SH-SY5Y (cell line): Measurements from ENCODE around the gene UCP2.

Experiments
- GATA2 ChIP-seq: IDR thresholded peaks from 2 replicates; pipeline ENCODE4 v1.6.1; 2011; ENCODE audit warnings: mild to moderate bottlenecking, low read depth, low read length
- GATA3 ChIP-seq: IDR thresholded peaks from 2 replicates; pipeline ENCODE4 v1.6.1; 2011; ENCODE audit warnings: low read depth, mild to moderate bottlenecking, low read length, moderate library complexity

Gene UCP2

DNA sequence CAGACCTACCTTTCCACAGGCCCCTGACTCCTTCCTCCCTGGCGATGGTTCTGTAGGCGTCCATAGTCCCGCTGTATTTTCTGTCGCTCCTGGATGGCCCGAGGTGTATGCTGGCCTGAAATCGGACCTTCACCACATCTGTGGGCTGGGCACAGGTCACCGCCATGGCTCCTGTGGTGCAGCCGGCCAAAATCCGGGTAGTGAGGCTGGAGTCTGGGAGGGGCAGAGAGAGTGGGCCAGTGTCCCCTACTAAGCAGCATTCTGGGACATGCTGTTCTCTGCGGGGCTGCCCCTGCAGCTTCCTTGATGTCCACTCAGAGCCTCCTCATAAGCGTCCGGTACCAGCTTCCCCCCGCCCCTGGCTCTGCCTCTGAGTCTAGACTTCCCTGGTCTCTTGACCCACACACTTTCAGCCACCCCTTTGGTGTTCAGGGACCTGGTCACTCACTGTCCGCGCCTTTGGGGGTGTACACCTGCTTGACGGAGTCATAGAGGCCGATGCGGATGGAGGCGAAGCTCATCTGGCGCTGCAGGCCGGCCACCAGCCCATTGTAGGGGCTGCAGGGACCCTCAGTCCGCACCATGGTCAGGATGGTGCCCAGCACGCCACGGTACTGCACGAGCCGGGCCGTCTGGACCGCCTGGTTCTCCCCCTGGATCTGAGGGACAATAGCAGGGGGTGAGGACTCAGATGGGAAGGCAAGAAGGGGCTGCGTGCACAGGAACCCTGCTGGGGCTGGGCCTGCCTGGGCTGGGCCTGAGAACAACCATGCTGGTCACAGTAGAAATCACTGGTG, 23.3 kb upstream of the UCP2 start:
- TF ChIP-seq GATA3 (no peak), GATA2 (no peak)

GRCh38 chr11:74004759-74005615, 22.3 kb upstream of the UCP2 start:
- TF ChIP-seq GATA2 (no peak), GATA3 (no peak)

GRCh38 chr11:74004046-74004695, 21.5 kb upstream of the UCP2 start:
- no peak for TF ChIP-seq GATA3
- no peak for TF ChIP-seq GATA2

- no peak for TF ChIP-seq GATA2
- no peak for TF ChIP-seq GATA3
Observed at GRCh38 chr11:74002832-74003231, 20.2 kb upstream of the UCP2 start.

- TF ChIP-seq GATA2 (no peak), GATA3 (no peak)
Observed at GRCh38 chr11:74001822-74002286, 19.2 kb upstream of the UCP2 start.

GRCh38 chr11:74000307-74001133, 17.9 kb upstream of the UCP2 start:
- no peak for TF ChIP-seq GATA2
- no peak for TF ChIP-seq GATA3

- TF ChIP-seq GATA2 = no peak
- TF ChIP-seq GATA3 = no peak
Observed at GRCh38 chr11:73999581-74000306, 17.1 kb upstream of the UCP2 start.

DNA sequence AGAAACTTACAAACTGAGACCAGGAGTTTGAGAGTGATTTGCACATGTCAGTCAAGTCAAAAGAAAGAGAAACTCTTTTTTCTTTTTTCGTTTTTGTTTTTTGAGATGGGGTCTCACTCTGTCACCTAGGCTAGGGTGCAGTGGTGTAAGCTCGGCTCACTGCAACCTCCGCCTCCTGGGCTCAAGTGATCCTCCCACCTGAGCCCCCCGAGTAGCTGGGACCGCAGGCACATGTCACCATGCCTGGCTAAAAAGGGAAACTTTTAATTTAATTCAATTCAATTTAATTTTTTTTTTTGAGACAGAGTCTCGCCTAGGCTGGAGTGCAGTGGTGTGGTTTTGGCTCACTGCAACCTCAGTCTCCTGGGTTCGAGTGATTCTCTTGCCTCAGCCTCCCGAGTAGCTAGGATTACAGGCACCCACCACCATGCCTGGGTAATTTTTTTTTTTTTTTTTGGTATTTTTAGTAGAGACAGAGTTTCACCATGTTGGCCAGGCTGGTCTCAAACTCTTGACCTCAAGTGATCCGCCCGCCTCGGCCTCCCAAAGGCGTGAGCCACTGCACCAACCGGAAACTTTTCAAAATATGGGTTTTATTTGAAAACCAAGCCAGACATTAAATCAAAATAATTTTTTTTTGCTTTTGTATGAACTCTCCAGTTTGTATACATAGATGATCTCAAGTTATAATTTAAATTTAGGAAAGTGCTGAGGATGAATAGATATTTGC, 16.4 kb upstream of the UCP2 start:
- no peak for TF ChIP-seq GATA3
- no peak for TF ChIP-seq GATA2

DNA sequence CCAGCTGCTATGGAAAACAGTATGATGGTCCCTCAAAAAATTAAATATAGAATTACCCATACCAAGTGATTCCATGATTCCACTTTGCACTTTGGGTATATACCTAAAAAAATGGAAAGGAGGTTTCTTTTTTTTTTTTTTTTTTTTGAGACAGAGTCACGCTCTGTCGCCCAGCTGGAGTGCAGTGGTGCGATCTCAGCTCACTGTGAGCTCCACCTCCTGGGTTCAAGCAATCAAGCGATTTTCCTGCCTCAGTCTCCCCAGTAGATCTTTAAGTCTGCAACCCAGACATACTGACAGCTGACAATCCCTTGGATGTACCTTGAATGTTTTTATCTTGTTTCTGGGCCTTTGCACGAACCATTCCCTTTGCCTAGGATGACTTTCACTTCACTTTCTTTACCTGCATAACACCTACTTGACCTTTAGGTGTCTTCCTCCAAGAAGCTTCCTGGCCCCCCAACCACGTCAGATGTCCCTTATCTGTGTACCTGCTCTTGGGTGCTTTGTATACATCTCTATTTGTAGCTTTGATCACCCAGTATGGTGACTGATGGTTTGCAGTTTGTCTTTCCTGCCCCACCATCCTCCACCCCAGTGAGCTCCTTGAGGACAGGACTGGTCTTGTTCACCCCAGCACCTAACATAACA, 14.6 kb upstream of the UCP2 start:
- TF ChIP-seq GATA2 (no peak), GATA3 (no peak)

DNA sequence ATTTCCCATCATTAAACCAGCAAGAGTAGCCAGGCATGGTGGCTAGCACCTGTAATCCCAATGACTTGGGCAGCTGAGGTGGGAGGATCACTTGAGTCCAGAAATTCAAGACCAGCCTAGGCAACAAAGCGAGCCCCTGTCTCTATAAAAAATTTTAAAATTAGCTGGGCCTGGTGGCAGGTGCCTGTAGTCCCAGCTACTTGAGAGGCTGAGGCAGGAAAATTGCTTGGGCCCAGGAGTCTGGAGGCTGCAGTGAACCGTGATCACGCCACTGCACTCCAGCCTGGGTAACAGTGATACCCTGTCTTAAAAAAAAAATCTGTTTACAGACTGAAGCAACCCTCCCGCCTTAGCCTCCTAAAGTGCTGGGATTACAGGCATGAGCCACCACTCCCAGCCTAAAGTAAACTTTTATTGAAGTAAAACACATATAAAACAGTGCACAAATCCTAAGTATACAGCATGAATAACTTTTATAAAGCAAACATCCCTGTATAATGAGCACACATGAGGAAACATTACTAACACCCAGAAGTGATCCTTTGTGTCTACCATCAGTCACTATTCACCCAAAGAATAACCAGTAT, 13.6 kb upstream of the UCP2 start:
- no peak for TF ChIP-seq GATA3

- no peak for TF ChIP-seq GATA3
- TF ChIP-seq GATA2 = no peak
Observed at GRCh38 chr11:73995731-73996130, 13.1 kb upstream of the UCP2 start.
